GM19395 (cell line): ENCODE results near the gene KIF17.
"Not testable (repeated sequence)": the region's sequence is repeated elsewhere in the genome, so short reads cannot be mapped to it uniquely, and the experiment has no call there.

Source experiments
- ATAC-seq: cut with Tn5 transposase; IDR thresholded peaks from one replicate; pipeline ENCODE4 v1.9.1; 2021; ENCODE audit warnings: mild to moderate bottlenecking, moderate library complexity; ENCODE audit not compliant: unreplicated experiment

Gene KIF17

GRCh38 chr1:20728371-20729154 is 10.8 kb upstream of the KIF17 start:
- ATAC-seq = no peak

- ATAC-seq = no peak
Measured at GRCh38 chr1:20727746-20728316, 10.0 kb upstream of the KIF17 start.

GRCh38 chr1:20726932-20727745 is 9.3 kb upstream of the KIF17 start:
- ATAC-seq = no peak

- ATAC-seq = no peak
Measured at GRCh38 chr1:20726118-20726911, 8.5 kb upstream of the KIF17 start.

GRCh38 chr1:20725189-20726117 is 7.6 kb upstream of the KIF17 start:
- ATAC-seq = no peak

GRCh38 chr1:20724364-20725188 is 6.8 kb upstream of the KIF17 start:
- ATAC-seq = no peak

- no peak for ATAC-seq
Measured at GRCh38 chr1:20723537-20724363, 5.9 kb upstream of the KIF17 start.

GRCh38 chr1:20723159-20723536 is 5.3 kb upstream of the KIF17 start:
- ATAC-seq = no peak

GRCh38 chr1:20721117-20722061 is 3.6 kb upstream of the KIF17 start:
- ATAC-seq = no peak

- no peak for ATAC-seq
Measured at GRCh38 chr1:20720631-20721091, 2.9 kb upstream of the KIF17 start.

- ATAC-seq = no peak
Measured at GRCh38 chr1:20719871-20720620, 2.2 kb upstream of the KIF17 start.

- ATAC-seq = no peak
Measured at GRCh38 chr1:20719261-20719660, 1.5 kb upstream of the KIF17 start.

GRCh38 chr1:20718343-20718882 is 606 bp upstream of the KIF17 start:
- ATAC-seq = not testable (repeated sequence)

GRCh38 chr1:20716232-20716631 is 1.6 kb downstream of the KIF17 start:
- ATAC-seq = no peak

GRCh38 chr1:20715406-20715805 is 2.4 kb downstream of the KIF17 start:
- no peak for ATAC-seq

- ATAC-seq = no peak
Measured at GRCh38 chr1:20713440-20713839, 4.4 kb downstream of the KIF17 start.
